Epithelial cell of proximal tubule (primary cell): ENCODE data around the gene CCDC198. TPM values are rescaled to one million over a fixed set of nuclear protein-coding genes. Genes with fewer than 3 reads are reported as not detected.

Experiments used
- DNase-seq: peaks from one replicate; pipeline ENCODE4 v3.0.0-alpha.2; 2011; ENCODE audit warnings: low read depth
- H3K4me3 ChIP-seq: 2 replicates; pipeline ENCODE4 v1.5.1; 2011; ENCODE audit warnings: low read depth, mild to moderate bottlenecking, low read length
- total RNA-seq: library from RNA; depleted of rRNA; stranded (reverse); fragments of >200 nt; gene quantifications from 2 replicates; pipeline ENCODE4 v1.2.3, GENCODE V29; 2015
- TF ChIP-seq, protein P1 (sequence below): conservative IDR thresholded peaks from 2 replicates; pipeline ENCODE4 v1.5.1; 2012; ENCODE audit warnings: low read depth, mild to moderate bottlenecking, low read length

The CCDC198 gene
- total RNA-seq, 1 donor from 2014 or later: 18.9 TPM

DNA sequence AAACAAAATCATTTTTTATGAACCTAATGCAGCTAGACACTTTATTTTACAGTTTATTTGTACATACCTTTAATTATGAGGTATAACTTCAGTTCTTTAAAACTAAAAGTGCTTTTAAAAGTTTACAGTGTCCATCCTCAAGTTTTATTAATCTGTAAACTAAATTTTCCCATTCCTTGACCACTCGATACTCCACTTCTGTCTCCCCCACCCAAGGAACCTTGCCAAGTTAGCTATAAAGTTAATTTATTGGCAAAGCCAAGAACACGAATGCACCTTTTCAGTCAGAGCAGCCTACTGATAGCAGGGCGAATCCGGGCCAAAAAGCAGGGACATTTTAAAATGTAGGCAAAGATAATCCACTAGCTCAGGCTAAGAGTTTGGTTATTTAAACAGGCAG, 73.6 kb downstream of the CCDC198 start:
- TF ChIP-seq, protein P1, sequence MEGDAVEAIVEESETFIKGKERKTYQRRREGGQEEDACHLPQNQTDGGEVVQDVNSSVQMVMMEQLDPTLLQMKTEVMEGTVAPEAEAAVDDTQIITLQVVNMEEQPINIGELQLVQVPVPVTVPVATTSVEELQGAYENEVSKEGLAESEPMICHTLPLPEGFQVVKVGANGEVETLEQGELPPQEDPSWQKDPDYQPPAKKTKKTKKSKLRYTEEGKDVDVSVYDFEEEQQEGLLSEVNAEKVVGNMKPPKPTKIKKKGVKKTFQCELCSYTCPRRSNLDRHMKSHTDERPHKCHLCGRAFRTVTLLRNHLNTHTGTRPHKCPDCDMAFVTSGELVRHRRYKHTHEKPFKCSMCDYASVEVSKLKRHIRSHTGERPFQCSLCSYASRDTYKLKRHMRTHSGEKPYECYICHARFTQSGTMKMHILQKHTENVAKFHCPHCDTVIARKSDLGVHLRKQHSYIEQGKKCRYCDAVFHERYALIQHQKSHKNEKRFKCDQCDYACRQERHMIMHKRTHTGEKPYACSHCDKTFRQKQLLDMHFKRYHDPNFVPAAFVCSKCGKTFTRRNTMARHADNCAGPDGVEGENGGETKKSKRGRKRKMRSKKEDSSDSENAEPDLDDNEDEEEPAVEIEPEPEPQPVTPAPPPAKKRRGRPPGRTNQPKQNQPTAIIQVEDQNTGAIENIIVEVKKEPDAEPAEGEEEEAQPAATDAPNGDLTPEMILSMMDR: no peak
- no peak for DNase-seq

More for the DNA sequence above, 73.6 kb downstream of the CCDC198 start:
- no peak overlapping the region for H3K4me3 ChIP-seq

Other genes starting within 250 kb of the CCDC198 start
- 42.0 and 43.8 TPM in 2 replicates for gene EXOC5, start 225.0 kb downstream of the CCDC198 start, total RNA-seq
- 18.7 and 22.3 TPM in 2 replicates for gene AP5M1, start 224.9 kb downstream of the CCDC198 start, total RNA-seq
- 14.9 and 18.2 TPM in 2 replicates for gene NAA30, start 103.3 kb downstream of the CCDC198 start, total RNA-seq